Measurements from ENCODE around the gene BLOC1S4.
A peak's percentile ranks its signal among the peaks of the same experiment; 100 is the strongest.

BLOC1S4 gene

GRCh38 chr4:6674500-6675149 lies 41.3 kb upstream of the BLOC1S4 start:
- peak overlapping the region; percentile 79 for H3K4me3 ChIP-seq (replicated peaks; ENCODE audit: low read depth, low read length)
- DNase-seq (ENCODE audit: extremely low read depth, low read depth): no peak

GRCh38 chr4:6676722-6677558 lies 39.0 kb upstream of the BLOC1S4 start:
- DNase-seq (ENCODE audit: extremely low read depth, low read depth): no peak
- no peak for TF ChIP-seq CTCF (IDR thresholded peaks at IDR 0.05; ENCODE audit: low read depth, low read length, missing control alignments)
- H3K4me3 ChIP-seq (replicated peaks; ENCODE audit: low read depth, low read length): peak overlapping the region; percentile 79

More at GRCh38 chr4:6674500-6675149, 41.3 kb upstream of the BLOC1S4 start:
- peak; percentile 38 for TF ChIP-seq CTCF (IDR thresholded peaks at IDR 0.05; ENCODE audit: low read depth, low read length, missing control alignments)

- TF ChIP-seq CTCF (IDR thresholded peaks at IDR 0.05; ENCODE audit: low read depth, low read length, missing control alignments): peak; percentile 40
- no peak overlapping the region for H3K4me3 ChIP-seq (replicated peaks; ENCODE audit: low read depth, low read length)
- no peak for DNase-seq (ENCODE audit: extremely low read depth, low read depth)
These were observed 35.5 kb upstream of the BLOC1S4 start for GRCh38 chr4:6680372-6681034.

GRCh38 chr4:6681191-6681590 lies 34.8 kb upstream of the BLOC1S4 start:
- TF ChIP-seq CTCF (IDR thresholded peaks at IDR 0.05; ENCODE audit: low read depth, low read length, missing control alignments): peak; percentile 22
- no peak overlapping the region for H3K4me3 ChIP-seq (replicated peaks; ENCODE audit: low read depth, low read length)
- no peak for DNase-seq (ENCODE audit: extremely low read depth, low read depth)

GRCh38 chr4:6682862-6683590 lies 32.9 kb upstream of the BLOC1S4 start:
- DNase-seq (ENCODE audit: extremely low read depth, low read depth): no peak
- no peak for TF ChIP-seq CTCF (IDR thresholded peaks at IDR 0.05; ENCODE audit: low read depth, low read length, missing control alignments)
- no peak overlapping the region for H3K4me3 ChIP-seq (replicated peaks; ENCODE audit: low read depth, low read length)

GRCh38 chr4:6684656-6685055 lies 31.3 kb upstream of the BLOC1S4 start:
- no peak overlapping the region for H3K4me3 ChIP-seq (replicated peaks; ENCODE audit: low read depth, low read length)
- TF ChIP-seq CTCF (IDR thresholded peaks at IDR 0.05; ENCODE audit: low read depth, low read length, missing control alignments): no peak

More at GRCh38 chr4:6684656-6685055, 31.3 kb upstream of the BLOC1S4 start:
- no peak for DNase-seq (ENCODE audit: extremely low read depth, low read depth)

Data from HFF-Myc (cell line).